Esophagus (tissue), 2 donors: ENCODE data around the gene TMC4. TPM values are rescaled to one million over a fixed set of nuclear protein-coding genes. Genes with fewer than 3 reads are reported as not detected.
A peak's percentile ranks its signal among the peaks of the same experiment; 100 is the strongest.

Experiments used
- H3K27ac ChIP-seq, 2 donors: one replicate each; pipeline ENCODE4 v1.5.1; 2013; ENCODE audit warnings: low read depth in 2 of 2, mild to moderate bottlenecking in 2 of 2, inconsistent platforms in 1 of 2, low read length in 1 of 2, moderate library complexity in 1 of 2
- H3K27me3 ChIP-seq, 2 donors: one replicate each; pipeline ENCODE4 v1.6.1; 2013; ENCODE audit warnings: low read length in 2 of 2, control low read depth in 1 of 2, mild to moderate bottlenecking in 1 of 2; ENCODE audit not compliant: insufficient read depth in 2 of 2, control insufficient read depth in 1 of 2
- H3K36me3 ChIP-seq, 2 donors: one replicate each; pipeline ENCODE4 v1.6.1; 2013; ENCODE audit warnings: low read length in 1 of 2; ENCODE audit not compliant: control insufficient read depth in 2 of 2, insufficient read depth in 2 of 2
- H3K4me1 ChIP-seq, 2 donors: one replicate each; pipeline ENCODE4 v1.6.1; 2013; ENCODE audit warnings: low read length in 1 of 2; ENCODE audit not compliant: control insufficient read depth in 2 of 2, insufficient read depth in 2 of 2
- H3K4me3 ChIP-seq, 2 donors: one replicate each; pipeline ENCODE4 v1.5.1; 2013; ENCODE audit warnings: low read length in 2 of 2, mild to moderate bottlenecking in 2 of 2, low read depth in 1 of 2, moderate library complexity in 1 of 2
- H3K9me3 ChIP-seq, 2 donors: one replicate each; pipeline ENCODE4 v1.6.1; 2013; ENCODE audit warnings: mild to moderate bottlenecking in 2 of 2, low read depth in 1 of 2, low read length in 1 of 2, moderate library complexity in 1 of 2; ENCODE audit not compliant: control insufficient read depth in 2 of 2, insufficient read depth in 1 of 2
- WGBS, 2 donors: extraction: QIAGEN DNeasy Blood & Tissue Kit; methylation state at CpG; one replicate each; pipeline ENCODE4 v1.1.7; 2013; 5-methylcytosine and 5-hydroxymethylcytosine counted together
- polyA plus RNA-seq, 2 donors: library from polyadenylated mRNA; stranded (reverse); fragments of 200-250 nt; gene quantifications; one replicate each; pipeline ENCODE4 v1.2.3, GENCODE V29; 2013
- donor health status: healthy with polysubstance abuse.
- donor health status: Bipolar disorder and iron deficiency.

TMC4 gene
- polyA plus RNA-seq, 2 donors = 2.9 to 11.0 TPM

- 87 to 88% methylated on average over 21 of the region's 21 CpGs for WGBS, 2 donors
- no peak overlapping the region for H3K27ac ChIP-seq
- H3K27me3 ChIP-seq = no peaks in the 10 kb centered on the region
- H3K9me3 ChIP-seq = no peaks in the 10 kb centered on the region
- peaks cover 0 to 9% of the 10 kb centered on the region in 2 donors for H3K4me1 ChIP-seq
- no peak overlapping the region for H3K4me3 ChIP-seq
- H3K36me3 ChIP-seq = no peaks in the 10 kb centered on the region
Observed at GRCh38 chr19:54169149-54169740, 3.7 kb downstream of the TMC4 start.

- peaks cover 2 to 9% of the 10 kb centered on the region in 2 donors for H3K4me1 ChIP-seq
- H3K27me3 ChIP-seq = no peaks in the 10 kb centered on the region
- H3K36me3 ChIP-seq = no peaks in the 10 kb centered on the region
- no peak overlapping the region for H3K4me3 ChIP-seq
- WGBS, 2 donors = 25 to 32% methylated on average over 20 to 25 of the region's 25 CpGs
- no peaks in the 10 kb centered on the region for H3K9me3 ChIP-seq
- no peak overlapping the region for H3K27ac ChIP-seq
Observed at GRCh38 chr19:54168174-54168917, 4.6 kb downstream of the TMC4 start.

- H3K36me3 ChIP-seq = no peaks in the 10 kb centered on the region
- WGBS, 2 donors = 90 to 93% methylated on average over 25 of the region's 25 CpGs
- no peaks in the 10 kb centered on the region for H3K27me3 ChIP-seq
- H3K27ac ChIP-seq = no peak overlapping the region
- H3K4me3 ChIP-seq = no peak overlapping the region
- H3K9me3 ChIP-seq = no peaks in the 10 kb centered on the region
- peaks cover 2 to 24% of the 10 kb centered on the region in 2 donors for H3K4me1 ChIP-seq
Observed at GRCh38 chr19:54165222-54165621, 7.7 kb downstream of the TMC4 start.

GRCh38 chr19:54164369-54165068 lies 8.4 kb downstream of the TMC4 start:
- Histone ChIP-seq H3K4me1 (peaks cover 2 to 27% of the 10 kb centered on the region in 2 donors), H3K27me3 (no peaks in the 10 kb centered on the region), H3K27ac (no peak overlapping the region), H3K4me3 (no peak overlapping the region), H3K36me3 (no peaks in the 10 kb centered on the region), H3K9me3 (no peaks in the 10 kb centered on the region)
- WGBS, 2 donors = 13 to 16% methylated on average over 37 of the region's 37 CpGs

GRCh38 chr19:54162884-54163283 lies 10.1 kb downstream of the TMC4 start:
- H3K9me3 ChIP-seq = no peaks in the 10 kb centered on the region
- H3K4me3 ChIP-seq = peak overlapping the region in 1 of 2 donors; percentile 48
- peak overlapping the region; percentile 12 to 51 for H3K27ac ChIP-seq
- H3K4me1 ChIP-seq = peaks cover 2 to 32% of the 10 kb centered on the region in 2 donors
- 63 to 73% methylated on average over 14 of the region's 14 CpGs for WGBS, 2 donors
- peaks cover 0 to 2% of the 10 kb centered on the region in 2 donors for H3K36me3 ChIP-seq
- no peaks in the 10 kb centered on the region for H3K27me3 ChIP-seq

GRCh38 chr19:54162241-54162805 lies 10.6 kb downstream of the TMC4 start:
- Histone ChIP-seq H3K4me3 (peak overlapping the region; percentile 48 to 61), H3K9me3 (no peaks in the 10 kb centered on the region), H3K36me3 (peaks cover 0 to 5% of the 10 kb centered on the region in 2 donors), H3K4me1 (peaks cover 2 to 32% of the 10 kb centered on the region in 2 donors), H3K27ac (peak overlapping the region; percentile 12 to 58), H3K27me3 (no peaks in the 10 kb centered on the region)
- 1 to 3% methylated on average over 26 to 35 of the region's 35 CpGs for WGBS, 2 donors

- no peaks in the 10 kb centered on the region for H3K27me3 ChIP-seq
- H3K9me3 ChIP-seq = no peaks in the 10 kb centered on the region
- H3K4me1 ChIP-seq = peaks cover 2 to 32% of the 10 kb centered on the region in 2 donors
- H3K4me3 ChIP-seq = no peak overlapping the region
- WGBS, 2 donors = 34 to 35% methylated on average over 13 of the region's 13 CpGs
- peaks cover 12 to 14% of the 10 kb centered on the region in 2 donors for H3K36me3 ChIP-seq
- peak overlapping the region in 1 of 2 donors; percentile 95 for H3K27ac ChIP-seq
Observed at GRCh38 chr19:54160854-54161253, 12.1 kb downstream of the TMC4 start.

- 2 to 3% methylated on average over 28 of the region's 28 CpGs for WGBS, 2 donors
- H3K9me3 ChIP-seq = no peaks in the 10 kb centered on the region
- no peaks in the 10 kb centered on the region for H3K27me3 ChIP-seq
- H3K27ac ChIP-seq = peak overlapping the region; percentile 88 to 95
- H3K36me3 ChIP-seq = peaks cover 18 to 19% of the 10 kb centered on the region in 2 donors
- H3K4me3 ChIP-seq = peak overlapping the region; percentile 47 to 59
- H3K4me1 ChIP-seq = peaks cover 2 to 32% of the 10 kb centered on the region in 2 donors
Observed at GRCh38 chr19:54160182-54160811, 12.7 kb downstream of the TMC4 start.
